Ovary (tissue), 9 donors: ENCODE data around the gene MAP9. TPM values are rescaled to one million over a fixed set of nuclear protein-coding genes. Genes with fewer than 3 reads are reported as not detected.

ENCODE experiments used
- DNase-seq, 5 donors: peaks; one replicate each; pipeline ENCODE4 v3.0.0-alpha.2; 2019 to 2020
- H3K27ac ChIP-seq, 2 donors: fragments of 200-600 bp; one replicate each; pipeline versions ENCODE4 v1.5.1 to v1.8.0; 2019 to 2022
- H3K27me3 ChIP-seq: fragments of 200-600 bp; one replicate; pipeline ENCODE4 v1.8.0; 2022
- H3K36me3 ChIP-seq: fragments of 200-600 bp; sonication (generic); one replicate; pipeline ENCODE4 v1.5.1; 2019
- H3K4me1 ChIP-seq: one replicate; pipeline ENCODE4 v1.8.1; 2013; ENCODE audit warnings: mild to moderate bottlenecking, moderate library complexity; ENCODE audit not compliant: insufficient read depth
- H3K4me3 ChIP-seq: fragments of 200-600 bp; sonication (generic); one replicate; pipeline ENCODE4 v1.5.1; 2017
- H3K9me3 ChIP-seq, 2 donors: fragments of 200-600 bp in 1 of 2; sonication (generic) in 1 of 2; one replicate each; pipeline versions ENCODE4 v1.5.1 to v1.8.1; 2013 to 2019; ENCODE audit warnings: mild to moderate bottlenecking in 1 of 2, moderate library complexity in 1 of 2
- EP300 ChIP-seq: sonication (generic); formaldehyde crosslinking; IDR thresholded peaks from one replicate; pipeline ENCODE4 v1.6.1; 2017; ENCODE audit warnings: antibody characterized with exemption
- POLR2A ChIP-seq: fragments of 450-650 bp; IDR thresholded peaks from one replicate; pipeline ENCODE4 v1.6.1; 2017; ENCODE audit warnings: antibody characterized with exemption, mild to moderate bottlenecking, moderate library complexity
- WGBS, 3 donors: extraction: QIAGEN DNeasy Blood & Tissue Kit in 1 of 3; methylation state at CpG; one replicate each; pipeline versions ENCODE4 v1.1.5 to v1.1.7; 2013 to 2017; 5-methylcytosine and 5-hydroxymethylcytosine counted together
- intact Hi-C, 4 donors: fragments of 100-400 bp; cut with DNase I; formaldehyde crosslinking; loops; one replicate each; pipeline versions ENCODE4 v1.11.0 to v1.15.1; 2022 to 2023
- polyA plus RNA-seq, 2 donors: library from polyadenylated mRNA; stranded (reverse); fragments of 200-250 nt in 1 of 2; fragments of 350-450 nt in 1 of 2; fragmentation: Illumina TruSeq in 1 of 2; extraction: RNeasy Lipid Tissue Mini Kit (QIAGEN cat#74804) in 1 of 2; gene quantifications; one replicate each; pipeline ENCODE4 v1.2.3, GENCODE V29; 2013 to 2014
- small RNA-seq: library from RNA; depleted of rRNA; stranded (forward); fragments of <200 nt; gene quantifications from one replicate; pipeline ENCODE3, GENCODE V24; 2016
- total RNA-seq, 7 donors: library from RNA; depleted of rRNA in 2 of 7; stranded (reverse); fragments of >200 nt in 2 of 7; fragmentation: NEBNext Ultra II Directional in 3 of 7; extraction: Animal tissue kit (Norgen Biotek cat#: 25700) in 3 of 7; gene quantifications; one replicate each; pipeline versions ENCODE4 v1.1.0 to v1.2.4, GENCODE V29; 2016 to 2023
- TF ChIP-seq, protein P1 (sequence below), 3 donors: fragments of 450-650 bp in 2 of 3; fragments of 200-600 bp in 1 of 3; IDR thresholded peaks; one replicate each; pipeline versions ENCODE4 v1.5.1 to v1.8.0; 2016 to 2022; ENCODE audit warnings: antibody characterized with exemption in 3 of 3, mild to moderate bottlenecking in 1 of 3
- donor health status: DM: no; HTN: no; CAD: no; lungs with moderate emphysema.
- donor health status: DM: no; HTN: no; CAD: no.
- donor health status: Bipolar disorder and iron deficiency.
- donor health status: DM: yes; HTN: yes; CAD: no.
- donor health status: DM: no; HTN: no; CAD: no.
- donor health status: DM: yes; HTN: yes; CAD: no.

MAP9 gene
- total and polyA plus RNA-seq, 9 donors = 1.9 to 13.3 (median 8.7) TPM

DNA sequence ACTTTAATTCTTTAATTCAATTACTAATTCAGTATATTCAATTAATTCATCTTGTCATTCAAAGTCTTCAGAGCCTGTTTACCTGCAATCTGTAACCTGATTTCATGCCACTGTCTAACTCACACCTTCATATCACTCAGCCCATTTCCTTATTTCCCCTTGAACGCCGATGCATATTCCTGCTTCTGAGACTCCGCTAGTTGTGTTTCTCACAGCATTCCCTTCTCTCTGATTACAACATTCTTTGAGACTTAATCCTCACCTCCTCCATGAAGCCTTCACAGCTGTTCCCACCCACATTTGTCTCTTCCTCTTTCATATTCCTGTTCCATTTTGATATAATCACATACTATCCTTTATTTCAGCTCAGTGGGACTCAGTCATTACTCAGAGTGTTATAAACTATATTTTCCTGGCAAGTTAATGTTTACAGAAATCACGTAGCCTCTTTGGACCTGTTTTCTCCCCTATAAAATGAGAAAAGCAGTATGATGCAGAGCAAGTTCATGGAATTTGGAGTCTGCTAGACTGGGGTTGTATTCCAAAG is 69.0 kb downstream of the MAP9 start:
- 82 to 86% (median 82%) methylated on average over 4 of the region's 4 CpGs for WGBS, 3 donors
- Histone ChIP-seq H3K27me3 (no peaks in the 10 kb centered on the region), H3K9me3 (no peaks in the 10 kb centered on the region), H3K4me1 (no peaks in the 10 kb centered on the region), H3K4me3 (no peak overlapping the region), H3K27ac (no peak overlapping the region), H3K36me3 (no peaks in the 10 kb centered on the region)
- TF ChIP-seq EP300 (no peak), POLR2A (no peak)
- TF ChIP-seq, protein P1, sequence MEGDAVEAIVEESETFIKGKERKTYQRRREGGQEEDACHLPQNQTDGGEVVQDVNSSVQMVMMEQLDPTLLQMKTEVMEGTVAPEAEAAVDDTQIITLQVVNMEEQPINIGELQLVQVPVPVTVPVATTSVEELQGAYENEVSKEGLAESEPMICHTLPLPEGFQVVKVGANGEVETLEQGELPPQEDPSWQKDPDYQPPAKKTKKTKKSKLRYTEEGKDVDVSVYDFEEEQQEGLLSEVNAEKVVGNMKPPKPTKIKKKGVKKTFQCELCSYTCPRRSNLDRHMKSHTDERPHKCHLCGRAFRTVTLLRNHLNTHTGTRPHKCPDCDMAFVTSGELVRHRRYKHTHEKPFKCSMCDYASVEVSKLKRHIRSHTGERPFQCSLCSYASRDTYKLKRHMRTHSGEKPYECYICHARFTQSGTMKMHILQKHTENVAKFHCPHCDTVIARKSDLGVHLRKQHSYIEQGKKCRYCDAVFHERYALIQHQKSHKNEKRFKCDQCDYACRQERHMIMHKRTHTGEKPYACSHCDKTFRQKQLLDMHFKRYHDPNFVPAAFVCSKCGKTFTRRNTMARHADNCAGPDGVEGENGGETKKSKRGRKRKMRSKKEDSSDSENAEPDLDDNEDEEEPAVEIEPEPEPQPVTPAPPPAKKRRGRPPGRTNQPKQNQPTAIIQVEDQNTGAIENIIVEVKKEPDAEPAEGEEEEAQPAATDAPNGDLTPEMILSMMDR (IDR thresholded peaks at IDR 0.05) = no peak
- intact Hi-C loops = no loop called here
- DNase-seq = no peak

- DNase-seq = no peak
- H3K36me3 ChIP-seq = no peaks in the 10 kb centered on the region
- H3K27ac ChIP-seq = no peak overlapping the region
- no peaks in the 10 kb centered on the region for H3K4me1 ChIP-seq
- H3K9me3 ChIP-seq = no peaks in the 10 kb centered on the region
- no peak overlapping the region for H3K4me3 ChIP-seq
- TF ChIP-seq, protein P1 (IDR thresholded peaks at IDR 0.05) = no peak
- TF ChIP-seq POLR2A = no peak
- TF ChIP-seq EP300 = no peak
- intact Hi-C loops = no loop called here
- no peaks in the 10 kb centered on the region for H3K27me3 ChIP-seq
- 72 to 83% (median 75%) methylated on average over 7 of the region's 7 CpGs for WGBS, 3 donors
Observed at GRCh38 chr4:155305619-155306018, 71.1 kb downstream of the MAP9 start.

DNA sequence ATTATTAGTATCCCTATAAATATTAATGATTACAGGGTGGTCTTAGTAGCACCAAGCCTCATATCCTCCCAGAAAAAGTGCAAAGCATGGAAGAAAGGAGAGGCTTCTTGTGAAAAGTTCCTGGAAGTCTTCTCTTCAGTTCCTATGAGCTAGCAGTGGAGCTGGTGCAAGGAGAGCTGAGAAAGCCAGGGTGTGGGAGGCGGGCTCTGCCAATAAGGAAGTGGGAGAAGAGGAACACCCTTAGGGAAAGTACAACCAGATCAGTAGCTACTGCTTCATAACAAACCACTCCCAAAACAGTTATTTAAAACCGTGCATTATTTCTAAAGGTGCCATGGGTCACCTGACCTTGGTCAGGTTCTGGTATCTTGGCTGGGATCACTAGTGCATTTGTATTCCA is 72.4 kb downstream of the MAP9 start:
- no peaks in the 10 kb centered on the region for H3K36me3 ChIP-seq
- no peak overlapping the region for H3K27ac ChIP-seq
- no peaks in the 10 kb centered on the region for H3K4me1 ChIP-seq
- TF ChIP-seq POLR2A = no peak
- no peak for TF ChIP-seq EP300
- TF ChIP-seq, protein P1 (IDR thresholded peaks at IDR 0.05) = no peak
- no peak overlapping the region for H3K4me3 ChIP-seq
- intact Hi-C loops = no loop called here
- no peak for DNase-seq
- no peaks in the 10 kb centered on the region for H3K27me3 ChIP-seq
- WGBS, 3 donors = 68 to 73% (median 71%) methylated on average over 2 of the region's 2 CpGs
- H3K9me3 ChIP-seq = no peaks in the 10 kb centered on the region

GRCh38 chr4:155299103-155299502 is 77.7 kb downstream of the MAP9 start:
- no peaks in the 10 kb centered on the region for H3K27me3 ChIP-seq
- no peak overlapping the region for H3K27ac ChIP-seq
- no peak overlapping the region for H3K4me3 ChIP-seq
- 91 to 98% (median 92%) methylated on average over 2 of the region's 2 CpGs for WGBS, 3 donors
- H3K36me3 ChIP-seq = no peaks in the 10 kb centered on the region
- TF ChIP-seq EP300 (no peak), POLR2A (no peak)
- TF ChIP-seq, protein P1 (IDR thresholded peaks at IDR 0.05) = no peak
- H3K4me1 ChIP-seq = no peaks in the 10 kb centered on the region
- no peak for DNase-seq
- intact Hi-C loops = no loop called here
- peaks cover 0 to 5% of the 10 kb centered on the region in 2 donors for H3K9me3 ChIP-seq

Small RNA genes within 50 kb of the gene (small RNA-seq; reads per million reads assigned to genes)
- gene AC097467.4 (not detected), gene YWHAEP4 (not detected)

Other genes with a start within 250 kb of the MAP9 start
- under 1 TPM in 3 of 7 donors, not detected in 4; 0.08 to 0.79 (median 0.34) TPM for gene NPY2R, start 168.3 kb downstream of the MAP9 start, total RNA-seq
- under 1 TPM; 0.04 to 0.12 TPM for gene NPY2R, start 168.3 kb downstream of the MAP9 start, polyA plus RNA-seq